Kidney epithelial cell (primary cell): ENCODE results near the gene GRM8. TPM values are rescaled to one million over a fixed set of nuclear protein-coding genes. Genes with fewer than 3 reads are reported as not detected.

ENCODE experiments used
- DNase-seq: peaks from one replicate; pipeline ENCODE4 v3.0.0-alpha.2; 2010; ENCODE audit warnings: low read depth
- H3K27me3 ChIP-seq: 2 replicates; pipeline ENCODE4 v1.6.0; 2011; ENCODE audit warnings: low read length; ENCODE audit not compliant: control insufficient read depth, insufficient read depth
- H3K36me3 ChIP-seq: 2 replicates; pipeline ENCODE4 v1.5.1; 2011; ENCODE audit warnings: low read length; ENCODE audit not compliant: control insufficient read depth, insufficient read depth
- H3K4me3 ChIP-seq: 2 replicates; pipeline ENCODE4 v1.5.1; 2011; ENCODE audit warnings: low read depth, mild to moderate bottlenecking, control low read depth, low read length
- total RNA-seq: library from RNA; depleted of rRNA; stranded (reverse); fragments of >200 nt; gene quantifications from 2 replicates; pipeline ENCODE4 v1.2.3, GENCODE V29; 2015
- TF ChIP-seq, protein P1 (sequence below): IDR thresholded peaks from 2 replicates; pipeline ENCODE4 v1.5.1; 2011; ENCODE audit warnings: mild to moderate bottlenecking, moderate library complexity, low read length, control low read depth, inconsistent platforms; ENCODE audit not compliant: insufficient read depth, poor library complexity, severe bottlenecking

The GRM8 gene
- total RNA-seq, 1 donor from 2014 or later = 0.17 TPM

GRCh38 chr7:126450269-126450671 lies 802.5 kb downstream of the GRM8 start:
- H3K27me3 ChIP-seq = no peaks in the 10 kb centered on the region
- TF ChIP-seq, protein P1, sequence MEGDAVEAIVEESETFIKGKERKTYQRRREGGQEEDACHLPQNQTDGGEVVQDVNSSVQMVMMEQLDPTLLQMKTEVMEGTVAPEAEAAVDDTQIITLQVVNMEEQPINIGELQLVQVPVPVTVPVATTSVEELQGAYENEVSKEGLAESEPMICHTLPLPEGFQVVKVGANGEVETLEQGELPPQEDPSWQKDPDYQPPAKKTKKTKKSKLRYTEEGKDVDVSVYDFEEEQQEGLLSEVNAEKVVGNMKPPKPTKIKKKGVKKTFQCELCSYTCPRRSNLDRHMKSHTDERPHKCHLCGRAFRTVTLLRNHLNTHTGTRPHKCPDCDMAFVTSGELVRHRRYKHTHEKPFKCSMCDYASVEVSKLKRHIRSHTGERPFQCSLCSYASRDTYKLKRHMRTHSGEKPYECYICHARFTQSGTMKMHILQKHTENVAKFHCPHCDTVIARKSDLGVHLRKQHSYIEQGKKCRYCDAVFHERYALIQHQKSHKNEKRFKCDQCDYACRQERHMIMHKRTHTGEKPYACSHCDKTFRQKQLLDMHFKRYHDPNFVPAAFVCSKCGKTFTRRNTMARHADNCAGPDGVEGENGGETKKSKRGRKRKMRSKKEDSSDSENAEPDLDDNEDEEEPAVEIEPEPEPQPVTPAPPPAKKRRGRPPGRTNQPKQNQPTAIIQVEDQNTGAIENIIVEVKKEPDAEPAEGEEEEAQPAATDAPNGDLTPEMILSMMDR = no peak
- no peak overlapping the region for H3K4me3 ChIP-seq
- no peaks in the 10 kb centered on the region for H3K36me3 ChIP-seq
- DNase-seq = no peak

GRCh38 chr7:126449611-126450268 lies 803.0 kb downstream of the GRM8 start:
- Histone ChIP-seq H3K27me3 (no peaks in the 10 kb centered on the region), H3K4me3 (no peak overlapping the region), H3K36me3 (no peaks in the 10 kb centered on the region)
- no peak for DNase-seq
- TF ChIP-seq, protein P1 = no peak

- Histone ChIP-seq H3K4me3 (no peak overlapping the region), H3K36me3 (no peaks in the 10 kb centered on the region), H3K27me3 (no peaks in the 10 kb centered on the region)
- TF ChIP-seq, protein P1 = no peak
- no peak for DNase-seq
Measured at GRCh38 chr7:126447984-126448383, 804.8 kb downstream of the GRM8 start.

DNA sequence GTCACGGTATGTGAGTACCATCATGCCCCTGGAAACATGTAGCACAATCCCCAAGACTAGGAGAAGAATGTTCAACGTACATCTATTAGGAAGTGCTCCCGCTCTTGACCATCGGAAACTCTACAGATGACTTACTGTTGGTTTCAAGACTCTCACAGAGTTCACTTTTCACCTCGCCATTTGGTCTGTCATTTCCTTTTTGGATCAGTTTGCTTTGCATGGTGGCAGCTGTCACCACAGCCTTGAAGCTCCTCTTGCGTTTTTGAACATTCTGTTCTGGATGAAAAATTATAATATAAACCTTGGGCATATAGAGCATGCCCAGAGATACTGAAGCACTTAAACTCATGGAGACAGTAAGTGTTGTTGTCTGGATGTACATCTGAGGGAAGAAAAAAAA lies 806.8 kb downstream of the GRM8 start:
- H3K4me3 ChIP-seq = no peak overlapping the region
- no peak for DNase-seq
- H3K27me3 ChIP-seq = no peaks in the 10 kb centered on the region
- no peaks in the 10 kb centered on the region for H3K36me3 ChIP-seq
- TF ChIP-seq, protein P1 = no peak

DNA sequence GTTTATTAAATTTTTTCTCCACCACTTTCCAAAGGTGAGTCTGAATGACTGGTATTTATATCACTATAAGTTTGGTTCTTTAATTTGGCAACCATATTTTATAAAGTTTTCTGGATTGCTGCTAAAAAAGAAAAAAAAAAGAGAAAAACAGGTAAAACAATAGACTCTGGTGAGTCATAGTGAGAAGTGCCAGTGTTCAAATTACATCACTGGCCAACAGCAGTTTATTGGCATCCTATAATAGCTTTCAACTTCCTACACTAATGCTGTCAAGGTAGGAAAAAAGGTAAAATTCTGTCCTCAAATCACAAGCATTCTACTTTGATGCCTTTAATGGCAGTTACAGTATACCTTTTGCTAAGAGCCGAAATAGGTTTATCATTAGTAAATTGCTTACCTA lies 808.8 kb downstream of the GRM8 start:
- Histone ChIP-seq H3K27me3 (no peaks in the 10 kb centered on the region), H3K4me3 (no peak overlapping the region), H3K36me3 (no peaks in the 10 kb centered on the region)
- TF ChIP-seq, protein P1 = no peak
- DNase-seq = no peak

DNA sequence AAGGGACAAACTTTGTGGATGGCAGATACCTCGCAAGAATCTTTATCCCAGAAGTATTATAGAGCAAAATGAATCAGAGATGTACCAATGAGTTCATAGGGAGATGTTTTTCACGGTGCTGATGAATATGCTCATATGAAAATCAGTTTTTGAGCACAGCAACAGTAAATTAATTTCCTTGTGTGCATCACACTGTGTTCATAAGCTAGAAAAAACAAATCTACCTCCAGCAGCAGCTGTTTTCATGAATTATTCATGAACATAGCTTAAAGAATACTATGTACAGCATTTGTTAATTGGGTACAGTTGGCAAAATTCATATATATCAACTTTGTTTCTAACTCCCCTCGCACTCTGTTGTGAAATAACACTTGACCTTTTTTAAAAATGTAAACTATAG lies 809.8 kb downstream of the GRM8 start:
- Histone ChIP-seq H3K4me3 (no peak overlapping the region), H3K36me3 (no peaks in the 10 kb centered on the region), H3K27me3 (no peaks in the 10 kb centered on the region)
- no peak for DNase-seq
- TF ChIP-seq, protein P1 = no peak
